ENCODE results near the gene P3R3URF.

The P3R3URF gene

GRCh38 chr1:46181343-46182260, 5.3 kb upstream of the P3R3URF start:
- TF ChIP-seq, protein P1, sequence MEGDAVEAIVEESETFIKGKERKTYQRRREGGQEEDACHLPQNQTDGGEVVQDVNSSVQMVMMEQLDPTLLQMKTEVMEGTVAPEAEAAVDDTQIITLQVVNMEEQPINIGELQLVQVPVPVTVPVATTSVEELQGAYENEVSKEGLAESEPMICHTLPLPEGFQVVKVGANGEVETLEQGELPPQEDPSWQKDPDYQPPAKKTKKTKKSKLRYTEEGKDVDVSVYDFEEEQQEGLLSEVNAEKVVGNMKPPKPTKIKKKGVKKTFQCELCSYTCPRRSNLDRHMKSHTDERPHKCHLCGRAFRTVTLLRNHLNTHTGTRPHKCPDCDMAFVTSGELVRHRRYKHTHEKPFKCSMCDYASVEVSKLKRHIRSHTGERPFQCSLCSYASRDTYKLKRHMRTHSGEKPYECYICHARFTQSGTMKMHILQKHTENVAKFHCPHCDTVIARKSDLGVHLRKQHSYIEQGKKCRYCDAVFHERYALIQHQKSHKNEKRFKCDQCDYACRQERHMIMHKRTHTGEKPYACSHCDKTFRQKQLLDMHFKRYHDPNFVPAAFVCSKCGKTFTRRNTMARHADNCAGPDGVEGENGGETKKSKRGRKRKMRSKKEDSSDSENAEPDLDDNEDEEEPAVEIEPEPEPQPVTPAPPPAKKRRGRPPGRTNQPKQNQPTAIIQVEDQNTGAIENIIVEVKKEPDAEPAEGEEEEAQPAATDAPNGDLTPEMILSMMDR (IDR thresholded peaks at IDR 0.05; ENCODE audit: insufficient read depth, low read length, missing control alignments) = no peak
- no peak overlapping the region for H3K4me3 ChIP-seq (ENCODE audit: low read depth, low read length)
- CTCF ChIA-PET = interaction anchor here (0.7 to 25.6 kb wide), 28 partner anchors 10 to 299 kb away, joined by 3 to 631 read pairs (median 4); partner anchors contain the start of genes LURAP1 and POMGNT1
- DNase-seq (ENCODE audit: low read depth, low spot score) = no peak
- POLR2A ChIA-PET = interaction anchor here (0.7 to 1.8 kb wide), 4 partner anchors 21 to 150 kb away, joined by 3 to 11 read pairs (median 4); partner anchors contain the start of genes LURAP1 and PIK3R3

DNA sequence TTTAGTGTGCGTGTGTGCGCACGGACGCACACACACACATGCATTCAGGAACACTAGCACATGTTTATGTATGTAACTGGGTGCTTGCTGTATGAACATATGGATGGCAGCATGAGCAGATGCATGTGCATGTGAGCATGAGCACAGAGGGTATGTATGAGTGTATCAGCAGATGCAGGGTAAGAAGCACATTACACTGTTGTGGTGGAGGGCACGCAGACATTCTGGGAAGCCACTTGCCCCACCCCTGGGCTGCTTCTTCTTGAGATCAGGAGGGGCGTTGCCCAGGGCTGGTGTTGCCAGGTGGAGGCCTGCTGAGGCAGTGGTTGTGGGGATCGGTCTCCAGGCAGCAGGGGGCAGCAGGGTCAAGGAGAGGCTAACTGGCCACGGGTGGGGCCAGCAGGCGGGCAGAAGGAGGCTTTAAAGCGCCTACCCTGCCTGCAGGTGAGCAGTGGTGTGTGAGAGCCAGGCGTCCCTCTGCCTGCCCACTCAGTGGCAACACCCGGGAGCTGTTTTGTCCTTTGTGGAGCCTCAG, 3.9 kb upstream of the P3R3URF start:
- ChIA-PET CTCF (interaction anchor here (0.7 to 25.6 kb wide), 17 partner anchors 10 to 297 kb away, joined by 3 to 631 read pairs (median 4); partner anchors contain the start of gene POMGNT1), POLR2A (no interaction called here)
- TF ChIP-seq, protein P1 (IDR thresholded peaks at IDR 0.05; ENCODE audit: insufficient read depth, low read length, missing control alignments) = no peak
- no peak for DNase-seq (ENCODE audit: low read depth, low spot score)
- no peak overlapping the region for H3K4me3 ChIP-seq (ENCODE audit: low read depth, low read length)

- POLR2A ChIA-PET = no interaction called here
- DNase-seq (ENCODE audit: low read depth, low spot score) = peak; percentile 41
- CTCF ChIA-PET = interaction anchor here (0.7 to 25.6 kb wide), 11 partner anchors 9 to 199 kb away, joined by 3 to 631 read pairs (median 4); no protein-coding TSS in a partner anchor
- TF ChIP-seq, protein P1 (IDR thresholded peaks at IDR 0.05; ENCODE audit: insufficient read depth, low read length, missing control alignments) = peak; percentile 87
- H3K4me3 ChIP-seq (ENCODE audit: low read depth, low read length) = no peak overlapping the region
Observed at GRCh38 chr1:46179138-46180081, 3.1 kb upstream of the P3R3URF start.

GRCh38 chr1:46175243-46175642, 1.0 kb downstream of the P3R3URF start:
- H3K4me3 ChIP-seq (ENCODE audit: low read depth, low read length) = no peak overlapping the region
- CTCF ChIA-PET = interaction anchor here (1.4 to 25.6 kb wide), 2 partner anchors 130 to 142 kb away, joined by 3 to 631 read pairs; no protein-coding TSS in a partner anchor
- TF ChIP-seq, protein P1 (IDR thresholded peaks at IDR 0.05; ENCODE audit: insufficient read depth, low read length, missing control alignments) = no peak
- no peak for DNase-seq (ENCODE audit: low read depth, low spot score)
- POLR2A ChIA-PET = interaction anchor here (0.6 kb wide), 1 partner anchor 654 kb away, joined by 3 read pairs; no protein-coding TSS in a partner anchor

- ChIA-PET POLR2A (interaction anchor here (0.6 to 0.7 kb wide), 2 partner anchors 513 to 654 kb away, joined by 3 read pairs; no protein-coding TSS in a partner anchor), CTCF (interaction anchor here (1.4 to 25.6 kb wide), 4 partner anchors 7 to 141 kb away, joined by 3 to 631 read pairs (median 26); no protein-coding TSS in a partner anchor)
- TF ChIP-seq, protein P1 (IDR thresholded peaks at IDR 0.05; ENCODE audit: insufficient read depth, low read length, missing control alignments) = no peak
- DNase-seq (ENCODE audit: low read depth, low spot score) = no peak
- no peak within 1 kb of the TSS for H3K4me3 ChIP-seq (ENCODE audit: low read depth, low read length)
Observed at GRCh38 chr1:46174448-46175231, 1.6 kb downstream of the P3R3URF start, which contains the start of gene TSPAN1. Gene TSPAN1, plus strand, starts transcription at chr1:46175087. Its CDS starts 6,021 bp downstream, at chr1:46181108.
